HG03159 (cell line): ENCODE measurements around the gene ACTC1.
"Not testable (repeated sequence)": the region's sequence is repeated elsewhere in the genome, so short reads cannot be mapped to it uniquely, and the experiment has no call there.

Experiments
- ATAC-seq: cut with Tn5 transposase; IDR thresholded peaks from one replicate; pipeline ENCODE4 v1.9.1; 2021; ENCODE audit warnings: mild to moderate bottlenecking, moderate library complexity; ENCODE audit not compliant: unreplicated experiment

ACTC1 gene

DNA sequence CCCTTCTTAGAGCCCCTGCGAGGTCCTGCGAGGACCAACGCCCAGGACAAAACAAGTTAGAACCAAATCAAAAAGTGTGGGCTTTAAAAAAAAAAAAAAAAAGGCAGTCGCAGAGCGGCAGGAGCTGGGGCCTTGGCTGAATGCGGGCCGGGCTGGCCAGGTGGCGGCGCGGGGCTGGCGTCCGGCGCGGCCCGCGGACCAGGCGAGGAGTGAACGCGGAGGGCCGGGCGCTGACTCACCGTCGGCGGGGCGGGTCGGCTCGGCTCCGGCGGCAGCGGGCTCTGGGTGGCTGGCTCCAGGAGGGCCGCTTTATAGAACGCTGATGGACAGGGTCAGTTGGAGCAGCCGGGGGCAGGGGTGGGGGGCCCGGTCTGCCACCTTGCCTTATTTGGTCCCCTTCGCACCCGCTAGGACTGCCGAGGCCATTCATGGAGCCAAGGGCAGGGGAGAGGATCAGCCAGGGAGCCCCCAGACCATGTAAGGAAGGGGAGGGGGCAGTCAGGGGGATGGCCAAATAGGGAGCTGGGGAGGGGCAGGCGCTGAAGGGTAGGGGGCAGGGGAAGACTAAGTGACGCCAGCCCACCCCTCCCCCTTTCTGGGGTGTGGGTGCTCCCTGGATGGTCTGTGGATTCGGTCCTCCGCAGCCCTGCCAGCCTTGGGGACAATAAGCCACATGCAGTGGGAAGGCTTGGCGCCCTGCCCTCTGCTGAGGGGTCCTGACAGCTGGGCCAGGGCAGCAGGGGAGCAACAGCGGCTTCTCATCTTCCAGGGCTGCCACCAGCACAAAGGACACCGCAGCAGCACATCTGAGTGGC is at the start of gene ACTC1:
ACTC1 (minus strand) TSS at position 283 of the 815 bp plus-strand sequence. CDS start 741 bp downstream, outside the sequence.
- no peak for ATAC-seq

DNA sequence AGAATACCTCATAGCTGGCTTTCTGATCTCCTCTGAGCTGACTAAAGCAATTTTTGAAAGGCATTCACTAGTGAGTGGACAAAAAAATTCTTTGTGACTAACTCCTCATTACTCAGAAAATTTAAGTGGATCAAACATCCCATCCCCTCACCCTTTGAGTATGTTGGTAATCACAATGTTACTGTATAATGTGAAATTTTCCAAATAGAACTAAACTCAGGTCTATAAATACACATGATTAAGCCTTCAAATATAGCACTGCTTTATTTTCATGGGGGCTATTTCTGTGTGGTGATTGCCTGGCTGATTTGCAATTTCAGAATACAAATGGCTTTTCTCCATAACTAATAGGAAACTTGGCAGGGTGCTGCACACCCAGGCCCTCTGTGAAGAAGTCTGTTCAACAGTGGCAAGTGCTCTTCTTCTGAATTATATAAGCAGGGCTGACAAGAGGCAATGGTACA is 45.9 kb upstream of the ACTC1 start:
- ATAC-seq = no peak

DNA sequence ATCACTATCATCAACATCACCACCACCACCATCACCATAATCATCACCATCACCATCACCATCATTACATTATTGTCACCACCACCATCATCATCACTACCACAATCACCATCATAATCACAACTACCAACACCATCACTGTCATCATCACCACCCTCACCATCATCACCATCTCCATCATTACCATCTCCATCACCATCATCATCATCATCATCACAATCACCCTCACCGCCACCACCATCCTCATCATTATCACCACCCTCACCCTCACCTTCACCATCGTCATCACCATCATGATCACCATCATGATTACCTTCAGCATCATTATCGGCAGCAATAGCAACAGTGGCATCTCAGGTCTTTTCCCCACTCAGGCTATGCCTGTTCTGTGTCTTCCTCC is 42.9 kb upstream of the ACTC1 start:
- ATAC-seq = no peak

DNA sequence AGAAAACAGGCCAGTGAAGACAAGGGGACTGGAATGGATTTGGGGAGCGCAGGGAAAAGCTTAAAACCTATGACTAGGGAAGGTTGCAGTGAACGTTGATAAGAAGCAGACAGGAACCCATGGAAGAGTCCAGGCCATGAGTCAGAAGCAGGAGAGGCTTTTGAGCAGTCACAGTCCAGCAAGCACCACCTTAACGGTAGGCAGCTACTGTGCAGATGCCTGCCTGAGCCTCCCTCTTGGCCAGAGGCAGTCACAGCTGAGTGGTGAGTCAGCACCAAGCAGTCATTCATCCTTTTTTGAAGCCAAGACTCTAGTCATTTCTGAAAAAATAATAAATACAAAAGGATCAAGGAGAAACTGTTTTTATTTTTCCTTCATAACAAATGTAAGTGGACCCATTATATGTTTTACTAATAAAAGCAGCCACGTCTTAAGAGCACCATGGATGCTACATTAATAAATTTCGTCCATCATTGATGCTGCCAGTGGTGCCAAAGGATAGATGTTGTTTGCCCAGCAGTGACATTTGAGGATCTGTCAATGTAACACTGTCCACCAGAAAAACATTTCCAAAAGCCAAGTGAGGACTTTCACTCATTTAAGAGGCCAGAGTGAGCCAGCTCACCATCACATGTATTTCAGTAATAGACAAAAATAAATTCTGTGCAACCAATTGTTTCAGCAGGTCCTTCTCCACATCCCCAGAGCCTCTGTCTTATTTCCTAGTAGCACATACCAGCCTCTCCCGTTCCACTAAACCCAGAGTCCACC is 42.1 kb upstream of the ACTC1 start:
- no peak for ATAC-seq

DNA sequence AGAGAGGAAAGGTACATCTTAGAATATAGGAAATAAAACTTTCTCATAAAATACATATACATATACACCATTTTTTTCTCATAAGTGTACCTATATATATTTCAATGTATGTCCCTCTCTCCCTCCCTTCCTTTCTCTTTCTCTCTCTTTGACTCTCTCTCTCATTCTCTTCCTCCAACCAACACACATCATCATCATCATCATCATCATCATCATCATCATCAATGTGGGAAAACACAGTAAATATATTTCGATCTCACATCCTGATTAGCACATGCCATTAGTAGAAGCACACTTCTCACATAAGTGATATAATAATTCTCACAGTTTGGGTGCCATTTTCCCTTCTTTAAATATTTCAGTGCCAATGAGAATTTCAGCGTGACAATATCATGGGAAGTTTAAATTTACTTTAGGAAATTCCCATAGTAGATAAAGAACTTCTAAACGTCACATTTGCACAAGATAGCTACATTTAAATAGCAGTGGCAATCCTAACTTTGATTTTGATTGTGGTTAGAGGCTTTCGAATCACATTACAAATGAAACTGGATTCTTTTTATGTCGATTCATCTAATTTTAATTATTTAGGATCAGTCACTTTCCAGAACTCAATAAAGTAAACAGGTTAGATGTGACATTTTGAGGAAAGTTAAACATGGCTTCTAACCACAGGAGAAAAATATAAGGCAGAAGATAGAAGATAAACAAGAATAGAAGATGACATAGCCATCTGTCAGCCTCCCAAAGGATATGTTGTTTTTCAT is 33.0 kb upstream of the ACTC1 start:
- ATAC-seq = no peak

DNA sequence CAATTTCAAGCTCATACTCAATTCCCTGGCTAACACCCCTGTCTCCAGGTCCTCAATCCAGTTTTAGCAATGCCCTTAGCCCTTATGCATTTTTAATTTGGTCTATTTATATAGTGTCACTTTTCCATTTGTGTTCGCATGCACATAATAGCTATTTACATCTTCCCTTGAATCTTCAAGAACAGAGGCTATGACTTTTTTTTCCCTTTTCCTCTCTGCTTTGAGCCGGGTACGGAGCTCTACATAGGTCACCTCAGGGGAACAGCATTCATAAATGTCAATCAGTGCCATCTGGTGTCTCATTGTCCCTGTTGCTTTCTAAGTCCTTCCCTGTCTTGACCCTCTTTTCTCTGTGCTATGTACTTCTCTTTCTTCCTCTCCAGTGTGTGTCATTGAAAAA is 26.5 kb upstream of the ACTC1 start:
- no peak for ATAC-seq

DNA sequence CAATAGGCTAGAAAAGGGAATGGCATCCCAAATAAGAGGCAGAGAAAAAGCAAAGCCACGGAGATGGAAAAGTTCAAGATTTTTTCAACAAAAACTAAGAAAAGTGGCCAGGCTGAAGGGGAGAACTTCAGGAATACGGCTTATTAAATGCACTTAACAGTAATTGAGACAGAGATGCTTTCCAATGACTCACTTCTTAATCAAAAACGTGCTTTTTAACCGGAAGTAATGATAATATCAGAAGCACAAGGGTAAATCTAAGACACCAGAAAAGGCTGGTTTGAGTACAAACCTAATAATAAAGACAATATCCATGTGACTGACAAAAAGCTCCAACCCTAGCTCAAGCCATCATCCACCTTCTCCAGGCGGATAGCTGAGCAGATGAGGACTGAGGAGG is 24.8 kb upstream of the ACTC1 start:
- no peak for ATAC-seq

DNA sequence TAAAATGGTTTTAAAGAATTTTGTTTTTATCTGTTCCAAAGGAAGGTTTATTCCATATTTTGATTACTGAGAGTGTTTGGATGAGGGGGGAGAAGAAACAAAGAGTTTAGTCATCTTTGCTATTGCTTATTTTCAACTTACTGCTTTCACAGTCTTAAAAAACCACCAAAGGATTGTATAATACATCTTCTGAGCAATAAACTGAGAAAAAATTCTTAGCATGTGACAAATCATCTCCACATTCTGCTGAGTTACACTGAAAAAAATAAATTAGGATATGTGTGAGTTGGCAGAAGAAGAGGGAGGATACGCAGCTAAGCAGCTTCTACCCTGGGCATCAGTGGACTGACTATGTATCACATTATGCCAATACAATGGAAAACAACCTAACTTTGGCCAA is 23.2 kb upstream of the ACTC1 start:
- no peak for ATAC-seq

DNA sequence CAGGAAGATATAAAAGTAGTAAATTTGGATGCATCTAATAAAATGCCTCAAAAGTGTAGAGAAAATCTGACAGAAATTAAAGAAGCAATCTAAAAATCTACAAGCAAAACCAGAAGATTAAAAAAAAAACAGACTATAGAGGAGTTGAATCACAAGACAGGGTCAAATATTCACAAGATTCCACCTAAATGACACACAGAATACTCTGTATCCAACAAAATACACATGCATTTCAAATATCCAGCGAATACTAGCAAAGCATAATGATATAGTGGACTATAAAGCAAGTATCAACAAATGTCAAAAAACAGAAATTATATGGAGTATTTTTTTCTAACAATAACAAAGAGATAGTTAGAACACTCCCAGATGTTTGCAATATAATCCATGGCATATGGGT is 20.5 kb upstream of the ACTC1 start:
- no peak for ATAC-seq

DNA sequence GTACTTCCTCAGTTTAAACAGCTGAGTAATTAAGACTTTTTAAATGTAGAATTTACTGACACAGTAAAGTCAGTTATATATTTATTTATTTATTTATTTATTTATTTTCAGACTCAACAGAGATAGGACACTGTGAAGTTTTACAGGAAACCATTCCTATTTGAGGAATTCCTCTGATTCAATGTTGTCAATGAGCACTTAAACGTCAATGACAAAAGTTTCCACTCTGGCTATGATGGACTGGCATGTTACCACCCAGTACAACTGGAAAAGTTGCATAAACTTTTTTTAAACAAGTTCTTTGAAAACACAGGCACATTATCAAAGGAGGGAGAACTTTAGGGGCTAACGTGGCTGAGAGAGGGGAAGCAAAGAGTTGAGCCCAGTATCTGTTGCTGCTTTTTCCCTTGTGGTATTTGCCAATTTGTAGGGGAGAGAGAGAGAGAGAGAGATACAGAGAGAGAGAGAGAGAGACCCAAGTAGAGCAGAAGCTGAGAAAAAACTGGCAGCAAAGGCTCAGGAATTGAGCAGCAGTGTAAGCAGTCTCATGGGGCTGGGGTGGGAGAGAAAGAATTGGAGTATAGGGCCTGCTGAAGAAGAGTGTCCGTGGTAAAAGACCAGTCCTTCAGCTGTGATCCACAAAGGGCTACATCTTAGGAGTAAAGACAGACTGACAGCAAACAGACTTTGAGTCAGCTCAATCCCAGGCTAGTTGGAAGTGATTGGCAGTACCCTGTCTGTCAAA is 18.3 kb upstream of the ACTC1 start:
- ATAC-seq = no peak

DNA sequence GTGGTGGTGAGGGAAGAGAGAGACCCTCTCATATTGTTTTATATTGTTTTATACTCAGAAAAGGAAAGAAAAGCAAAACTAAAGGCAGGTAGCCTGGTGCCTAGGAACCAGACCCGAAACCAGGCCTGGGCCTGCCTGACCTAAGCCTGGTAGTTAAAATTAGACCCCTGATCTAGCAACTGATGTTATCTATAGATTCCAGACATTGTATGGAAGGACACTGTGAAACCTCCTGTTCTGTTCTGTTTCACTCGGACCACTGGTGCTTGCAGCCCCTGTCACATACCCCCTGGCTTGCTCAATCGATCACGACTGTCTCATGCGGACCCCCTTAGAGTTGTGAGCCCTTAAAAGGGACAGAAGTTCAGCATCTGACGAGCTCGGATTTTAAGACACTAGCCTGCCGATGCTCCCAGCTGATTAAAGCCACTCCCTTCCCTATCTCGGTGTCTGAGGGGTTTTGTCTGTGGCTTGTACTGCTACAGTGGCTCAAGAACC is 17.6 kb upstream of the ACTC1 start:
- not testable (repeated sequence) for ATAC-seq

DNA sequence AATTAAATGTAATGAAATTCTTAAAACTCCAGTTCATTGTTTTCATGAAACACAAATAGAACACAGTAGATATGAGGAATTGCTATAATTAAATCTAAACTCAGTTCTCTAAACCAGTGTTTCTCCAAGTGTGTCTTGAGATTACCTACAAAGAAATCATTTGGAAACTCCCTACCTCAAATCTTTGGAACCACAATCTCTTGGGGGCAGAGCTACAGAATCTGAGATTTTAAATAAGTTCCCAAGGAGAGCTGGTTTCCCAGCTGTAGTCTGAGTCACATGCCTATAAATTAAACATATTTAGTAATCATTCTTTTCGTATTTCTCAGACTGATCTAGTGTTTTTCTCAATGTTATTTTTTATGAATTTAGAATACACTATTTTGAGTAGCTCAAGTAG is 17.0 kb upstream of the ACTC1 start:
- no peak for ATAC-seq

DNA sequence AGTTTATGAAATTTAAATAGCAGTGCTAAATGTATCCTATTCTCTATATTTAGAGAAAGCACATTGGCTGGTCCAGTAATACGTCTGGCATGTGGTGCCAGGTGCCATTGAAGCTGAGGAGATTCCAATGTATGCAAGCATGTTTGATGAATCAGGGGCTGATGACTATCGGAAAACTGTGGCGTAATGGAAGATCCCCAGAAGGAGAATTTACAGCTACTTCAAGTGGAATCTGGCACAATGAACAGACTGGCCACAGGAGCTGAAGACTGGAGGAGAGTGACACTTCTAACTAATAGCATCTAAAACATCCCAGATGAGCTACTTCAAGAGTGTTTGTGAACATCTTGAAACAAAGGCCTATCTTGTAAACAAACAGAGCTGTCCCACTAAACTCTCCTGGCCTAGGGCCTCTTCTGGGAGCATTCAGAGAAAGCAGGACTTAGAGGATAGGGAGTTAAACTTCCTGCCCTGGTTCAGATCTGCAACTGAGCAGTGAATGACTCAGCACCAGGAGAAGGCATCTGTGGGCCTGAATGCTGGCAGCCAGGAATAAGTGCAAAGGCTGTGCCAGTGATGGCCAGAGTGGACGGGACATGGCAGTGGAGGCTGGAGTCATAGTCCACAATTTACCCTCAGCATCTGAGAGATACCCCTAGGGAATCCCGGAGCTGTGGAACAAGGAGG is 15.2 kb upstream of the ACTC1 start:
- ATAC-seq = no peak

DNA sequence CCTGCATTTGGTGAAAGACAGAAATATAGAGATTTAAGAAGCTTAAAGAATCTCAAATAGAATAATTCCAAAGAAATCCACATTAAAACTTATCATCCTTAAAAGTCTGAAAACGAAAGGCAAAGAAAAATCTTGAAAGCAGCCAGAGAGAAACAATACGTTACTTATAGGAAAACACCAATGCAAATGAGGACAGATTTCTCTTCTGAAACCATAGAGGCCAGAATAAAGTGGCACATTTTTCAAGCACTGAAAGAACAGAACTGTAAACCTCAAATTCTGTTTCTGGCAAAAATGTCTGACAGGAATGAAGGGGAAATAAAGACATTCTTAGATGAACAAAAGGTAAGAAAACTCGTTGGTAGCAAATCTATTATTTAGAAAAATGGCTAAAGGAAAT is 13.8 kb upstream of the ACTC1 start:
- ATAC-seq = no peak

DNA sequence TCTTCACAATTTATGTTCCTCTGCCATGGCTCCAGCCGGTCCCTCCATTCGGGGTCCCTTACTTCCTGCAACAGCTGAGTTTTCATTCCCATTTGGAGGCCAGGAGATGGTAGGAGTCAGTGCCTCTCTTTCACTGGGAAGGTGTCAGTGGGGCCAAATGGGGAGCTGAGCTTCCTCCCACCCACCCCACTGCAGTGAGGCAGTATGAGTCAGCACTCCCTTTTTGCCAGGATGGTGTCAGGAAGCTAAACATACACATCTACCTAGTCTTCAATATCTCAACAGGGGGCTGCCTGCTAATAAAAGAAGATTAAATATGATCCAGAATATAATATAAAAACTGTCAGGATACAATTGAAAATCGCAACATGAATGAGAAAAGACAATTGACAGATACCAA is 12.7 kb upstream of the ACTC1 start:
- ATAC-seq = no peak

DNA sequence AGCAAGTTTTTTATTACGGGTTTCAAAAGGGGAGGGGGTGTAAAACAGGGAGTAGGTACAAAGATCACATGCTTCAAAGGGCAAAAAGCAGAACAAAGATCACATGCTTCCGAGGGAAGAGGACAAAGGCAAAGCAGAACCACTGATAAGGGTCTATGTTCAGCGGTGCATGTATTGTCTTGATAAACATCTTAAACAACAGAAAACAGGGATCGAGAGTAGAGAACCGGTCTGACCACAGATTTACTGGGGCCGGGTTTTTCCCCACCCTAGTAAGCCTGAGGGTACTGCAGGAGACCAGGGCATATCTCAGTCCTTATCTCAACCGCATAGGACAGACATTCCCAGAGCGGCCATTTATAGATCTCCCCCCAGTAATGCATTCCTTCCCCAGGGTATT is 11.9 kb upstream of the ACTC1 start:
- ATAC-seq = not testable (repeated sequence)

DNA sequence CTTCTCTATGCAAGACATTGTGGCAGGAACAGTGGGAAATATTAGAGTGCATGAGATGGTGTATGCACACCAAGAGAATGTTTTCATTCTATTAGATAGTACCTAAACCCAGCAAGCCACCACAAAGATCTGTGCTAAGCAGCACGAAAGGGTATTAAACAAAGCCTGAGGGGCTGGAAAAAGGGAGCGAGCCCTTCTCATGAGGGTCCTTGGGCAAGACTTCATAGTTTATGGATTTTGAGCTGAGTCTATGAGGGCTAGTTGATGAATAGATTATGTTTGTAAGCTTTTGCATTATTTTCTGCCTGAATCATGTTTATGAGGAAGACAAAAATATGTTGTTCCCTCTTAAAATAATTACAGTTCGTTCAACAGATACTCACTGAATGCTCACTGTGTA is 9.4 kb upstream of the ACTC1 start:
- no peak for ATAC-seq

DNA sequence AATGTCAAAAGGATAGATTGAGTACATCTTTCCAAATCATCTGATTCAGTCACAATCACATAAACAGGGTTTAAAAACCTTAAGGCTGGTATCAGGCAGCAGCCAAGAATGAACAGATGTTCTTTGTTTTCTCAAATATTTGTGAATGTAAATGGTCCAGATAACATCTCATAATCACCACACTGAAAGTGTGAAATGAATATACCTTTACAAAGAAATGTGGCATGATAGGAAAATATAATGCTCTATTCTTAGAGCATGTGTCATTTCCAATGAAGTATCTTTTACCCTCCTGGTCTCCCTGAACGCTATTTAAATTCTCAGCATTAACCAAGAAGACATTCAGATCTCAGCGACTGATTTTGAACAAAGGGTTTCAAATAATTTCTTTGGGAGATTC is 8.8 kb upstream of the ACTC1 start:
- ATAC-seq = no peak

DNA sequence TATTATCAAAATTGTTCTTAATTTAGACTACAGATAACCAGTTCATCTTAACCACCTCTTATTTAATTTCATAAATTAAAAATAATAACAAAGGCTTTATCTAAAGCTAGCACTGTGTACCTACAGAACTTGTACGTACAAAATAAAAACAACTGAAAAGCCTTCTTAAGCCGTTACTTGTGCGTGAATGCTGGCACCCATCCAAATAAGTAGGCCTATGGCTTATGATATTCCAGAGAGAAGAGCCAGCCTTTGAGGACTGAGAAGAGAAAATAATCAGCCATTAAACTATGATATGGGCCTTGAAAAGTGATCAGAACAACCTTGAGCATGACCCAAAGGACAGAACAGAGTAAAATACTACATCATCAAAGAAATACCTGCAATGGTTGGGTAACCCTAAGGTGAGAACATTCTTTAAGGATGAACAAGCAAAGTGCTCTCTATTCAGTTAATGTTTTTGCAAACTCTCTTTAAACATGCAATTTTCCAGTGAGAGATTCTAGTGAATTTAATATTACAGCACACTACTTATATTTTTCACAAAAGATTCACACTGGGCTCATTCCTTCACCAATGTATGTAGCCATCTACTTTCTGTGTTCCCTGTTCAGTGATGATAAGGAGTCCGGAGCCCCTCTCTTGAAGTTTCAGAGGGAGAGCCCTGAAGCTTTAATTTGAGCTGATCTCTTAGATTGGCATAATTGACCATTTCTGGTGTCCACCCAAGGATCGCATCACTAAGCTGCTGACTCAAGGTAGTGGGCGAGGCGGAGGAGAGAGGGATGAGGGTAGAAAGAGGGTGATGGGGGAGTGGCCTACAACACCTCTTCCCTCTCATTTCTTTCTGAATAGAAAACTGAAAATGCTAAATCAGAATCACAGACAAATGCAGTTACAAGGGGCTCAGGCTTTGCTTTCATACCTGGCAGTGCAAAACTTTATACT is 7.7 kb upstream of the ACTC1 start:
- ATAC-seq = no peak
